Stomach smooth muscle (tissue), 2 donors: ENCODE data around the gene ATP7B.
"Not testable (repeated sequence)": the region's sequence is repeated elsewhere in the genome, so short reads cannot be mapped to it uniquely, and the experiment has no call there.

Experiments
- H3K27ac ChIP-seq: one replicate; pipeline ENCODE4 v1.7.0; 2013; ENCODE audit warnings: mild to moderate bottlenecking, low read length, inconsistent platforms
- H3K27me3 ChIP-seq, 2 donors: one replicate each; pipeline ENCODE4 v1.7.0; 2013; ENCODE audit warnings: low read length in 2 of 2; ENCODE audit not compliant: insufficient read depth in 2 of 2, control insufficient read depth in 1 of 2
- H3K36me3 ChIP-seq, 2 donors: one replicate each; pipeline ENCODE4 v1.7.0; 2013; ENCODE audit warnings: low read length in 2 of 2; ENCODE audit not compliant: control insufficient read depth in 2 of 2, insufficient read depth in 2 of 2
- H3K4me1 ChIP-seq: one replicate; pipeline ENCODE4 v1.7.0; 2013; ENCODE audit warnings: low read length; ENCODE audit not compliant: control insufficient read depth, insufficient read depth
- H3K4me3 ChIP-seq, 2 donors: one replicate each; pipeline ENCODE4 v1.7.0; 2013; ENCODE audit warnings: low read length in 2 of 2
- H3K9ac ChIP-seq, 2 donors: one replicate each; pipeline ENCODE4 v1.7.0; 2013; ENCODE audit warnings: low read length in 2 of 2, mild to moderate bottlenecking in 1 of 2
- H3K9me3 ChIP-seq, 2 donors: one replicate each; pipeline ENCODE4 v1.7.0; 2013; ENCODE audit warnings: low read length in 2 of 2; ENCODE audit not compliant: control insufficient read depth in 2 of 2
- donor health status: healthy.
- donor health status: Pancreatic carcinoma.

ATP7B gene

GRCh38 chr13:52010890-52011631 is at the start of gene ATP7B:
TSS of gene ATP7B (minus strand) at chr13:52011450. CDS start at chr13:52011337, 113 bp downstream.
- Histone ChIP-seq H3K4me3 (peak within 1 kb of the TSS; percentile 94 to 99), H3K9ac (peak within 1 kb of the TSS; percentile 85 to 86), H3K27me3 (no peaks in the 10 kb centered on the region), H3K4me1 (peaks cover 9% of the 10 kb centered on the region), H3K36me3 (no peaks in the 10 kb centered on the region), H3K27ac (peak within 1 kb of the TSS; percentile 25), H3K9me3 (no peaks in the 10 kb centered on the region)

DNA sequence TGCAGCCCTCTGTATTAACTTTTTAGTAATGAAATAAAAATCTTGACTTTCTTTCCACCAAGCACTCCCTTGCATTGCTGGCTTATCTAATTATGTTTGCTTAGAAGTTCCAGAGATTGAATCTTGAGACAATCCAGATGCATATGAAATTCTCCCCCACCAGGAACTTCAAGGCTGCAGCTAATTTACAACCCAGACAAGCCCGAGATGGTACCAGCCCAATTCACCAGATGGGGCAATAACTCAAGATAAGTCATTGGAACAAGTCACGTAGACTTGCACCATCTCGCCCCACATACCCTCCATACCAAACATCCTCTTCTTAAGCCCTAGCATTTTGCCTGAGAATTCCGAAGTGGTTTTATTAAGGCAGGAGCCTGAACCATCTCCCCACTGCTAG is 42.2 kb upstream of the ATP7B start:
- Histone ChIP-seq H3K27me3 (no peaks in the 10 kb centered on the region), H3K27ac (no peak overlapping the region), H3K4me3 (no peak overlapping the region), H3K9me3 (no peaks in the 10 kb centered on the region), H3K9ac (no peak overlapping the region), H3K36me3 (no peaks in the 10 kb centered on the region), H3K4me1 (no peaks in the 10 kb centered on the region)

- H3K9me3 ChIP-seq = no peaks in the 10 kb centered on the region
Measured at GRCh38 chr13:52051400-52051799, 40.1 kb upstream of the ATP7B start.

GRCh38 chr13:52048516-52048915 is 37.3 kb upstream of the ATP7B start:
- no peaks in the 10 kb centered on the region for H3K36me3 ChIP-seq
- H3K4me3 ChIP-seq = no peak overlapping the region
- H3K9ac ChIP-seq = no peak overlapping the region
- H3K4me1 ChIP-seq = no peaks in the 10 kb centered on the region
- H3K9me3 ChIP-seq = no peaks in the 10 kb centered on the region
- H3K27ac ChIP-seq = no peak overlapping the region
- H3K27me3 ChIP-seq = no peaks in the 10 kb centered on the region

More at GRCh38 chr13:52051400-52051799, 40.1 kb upstream of the ATP7B start:
- H3K4me3 ChIP-seq = no peak overlapping the region
- no peak overlapping the region for H3K27ac ChIP-seq
- H3K27me3 ChIP-seq = no peaks in the 10 kb centered on the region
- no peaks in the 10 kb centered on the region for H3K4me1 ChIP-seq
- no peaks in the 10 kb centered on the region for H3K36me3 ChIP-seq
- no peak overlapping the region for H3K9ac ChIP-seq

DNA sequence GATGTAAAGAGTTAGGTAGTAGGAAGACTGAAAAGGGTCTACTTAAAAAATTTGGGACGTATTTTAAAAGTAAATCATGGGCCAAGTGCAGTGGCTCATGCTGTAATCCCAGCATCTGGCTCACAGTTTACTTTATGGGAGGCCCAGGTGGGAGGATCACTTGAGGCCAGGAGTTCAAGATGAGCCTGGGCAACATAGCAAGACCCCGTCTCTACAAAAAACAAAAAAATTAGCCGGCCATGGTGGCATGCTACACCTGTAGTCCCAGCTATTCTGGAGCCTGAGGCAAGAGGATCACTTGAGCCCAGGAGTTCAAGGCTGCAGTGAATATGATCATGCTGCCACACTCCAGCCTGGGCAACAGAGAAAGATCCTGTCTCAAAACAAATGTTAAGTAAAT is 36.2 kb upstream of the ATP7B start:
- Histone ChIP-seq H3K36me3 (no peaks in the 10 kb centered on the region), H3K27me3 (no peaks in the 10 kb centered on the region), H3K27ac (no peak overlapping the region), H3K4me1 (no peaks in the 10 kb centered on the region), H3K9ac (no peak overlapping the region), H3K9me3 (no peaks in the 10 kb centered on the region), H3K4me3 (no peak overlapping the region)

DNA sequence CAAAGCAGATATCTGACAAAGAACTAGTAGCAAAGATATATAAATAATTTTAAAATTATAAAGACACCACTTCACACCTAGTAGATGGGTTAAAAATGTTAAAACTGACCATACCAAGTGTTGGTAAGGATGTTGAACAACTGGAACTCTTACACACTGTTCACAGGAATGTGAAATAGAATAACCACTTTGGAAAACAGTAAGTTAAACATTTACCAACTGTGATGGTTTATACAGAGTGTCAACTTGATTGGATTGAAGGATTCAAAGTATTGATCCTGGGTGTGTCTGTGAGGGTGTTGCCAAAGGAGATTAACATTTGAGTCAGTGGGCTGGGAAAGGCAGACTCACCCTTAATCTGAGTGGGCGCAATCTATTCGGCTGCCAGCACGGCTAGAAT is 32.4 kb upstream of the ATP7B start:
- no peaks in the 10 kb centered on the region for H3K27me3 ChIP-seq
- H3K9ac ChIP-seq = no peak overlapping the region
- no peaks in the 10 kb centered on the region for H3K9me3 ChIP-seq
- H3K4me1 ChIP-seq = no peaks in the 10 kb centered on the region
- no peak overlapping the region for H3K27ac ChIP-seq
- H3K36me3 ChIP-seq = no peaks in the 10 kb centered on the region
- H3K4me3 ChIP-seq = no peak overlapping the region

DNA sequence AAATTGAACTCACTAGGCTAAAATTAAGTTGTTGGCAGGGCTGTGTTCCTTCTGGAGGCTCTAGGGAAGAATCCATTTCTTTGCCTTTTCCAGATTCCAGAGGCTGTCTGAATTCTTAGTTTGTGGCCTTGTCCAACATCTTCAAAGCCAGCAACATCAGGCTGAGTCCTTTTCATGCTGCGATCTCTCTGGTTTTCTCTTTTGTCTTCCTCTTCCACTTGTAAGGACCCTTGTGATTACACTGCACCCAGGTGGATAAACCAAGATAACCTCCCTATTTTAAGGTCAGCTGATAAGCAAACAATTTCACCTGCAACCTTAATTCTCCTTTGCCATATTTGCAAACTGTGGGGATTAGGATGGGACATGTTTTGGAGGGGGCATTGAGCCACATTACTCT is 24.8 kb upstream of the ATP7B start:
- Histone ChIP-seq H3K9ac (no peak overlapping the region), H3K9me3 (no peaks in the 10 kb centered on the region), H3K4me1 (no peaks in the 10 kb centered on the region), H3K36me3 (no peaks in the 10 kb centered on the region), H3K27me3 (no peaks in the 10 kb centered on the region), H3K27ac (no peak overlapping the region), H3K4me3 (no peak overlapping the region)

DNA sequence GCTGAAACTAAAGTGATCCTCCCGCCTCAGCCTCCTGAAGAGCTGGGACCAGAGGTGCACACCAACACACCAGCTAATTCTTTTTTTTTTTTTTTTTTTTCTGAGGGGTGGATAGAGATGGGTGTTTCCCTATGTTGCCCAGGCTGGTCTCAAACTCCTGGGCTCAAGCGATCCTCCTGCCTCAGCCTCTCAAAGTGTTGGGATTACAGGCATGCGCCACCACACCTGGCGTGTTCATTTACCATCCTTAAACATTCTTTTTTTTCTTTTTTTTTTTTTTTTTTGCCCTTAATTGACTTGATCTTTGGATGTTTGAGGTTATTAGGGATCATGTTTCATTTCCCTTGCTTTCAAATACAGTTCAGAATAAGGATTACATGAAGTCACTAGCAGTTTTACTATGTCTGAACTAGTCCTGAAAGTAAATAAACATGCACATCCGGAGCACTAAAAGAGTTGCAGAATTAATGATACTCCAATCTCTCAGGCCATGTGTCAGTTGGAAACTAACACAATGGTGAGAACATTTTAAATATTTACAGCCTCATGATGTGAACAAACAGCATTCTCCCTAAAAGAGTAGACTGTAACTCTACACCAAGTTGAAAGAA is 23.5 kb upstream of the ATP7B start:
- no peaks in the 10 kb centered on the region for H3K27me3 ChIP-seq
- H3K9me3 ChIP-seq = no peaks in the 10 kb centered on the region

GRCh38 chr13:52033039-52033438 is 21.8 kb upstream of the ATP7B start:
- Histone ChIP-seq H3K9ac (no peak overlapping the region), H3K4me1 (no peaks in the 10 kb centered on the region), H3K36me3 (peaks cover 2 to 3% of the 10 kb centered on the region in 2 donors), H3K27ac (no peak overlapping the region), H3K9me3 (no peaks in the 10 kb centered on the region), H3K27me3 (no peaks in the 10 kb centered on the region), H3K4me3 (no peak overlapping the region)

More for the DNA sequence above, 23.5 kb upstream of the ATP7B start:
- no peak overlapping the region for H3K4me3 ChIP-seq
- H3K9ac ChIP-seq = no peak overlapping the region
- no peaks in the 10 kb centered on the region for H3K36me3 ChIP-seq
- H3K4me1 ChIP-seq = no peaks in the 10 kb centered on the region
- no peak overlapping the region for H3K27ac ChIP-seq

DNA sequence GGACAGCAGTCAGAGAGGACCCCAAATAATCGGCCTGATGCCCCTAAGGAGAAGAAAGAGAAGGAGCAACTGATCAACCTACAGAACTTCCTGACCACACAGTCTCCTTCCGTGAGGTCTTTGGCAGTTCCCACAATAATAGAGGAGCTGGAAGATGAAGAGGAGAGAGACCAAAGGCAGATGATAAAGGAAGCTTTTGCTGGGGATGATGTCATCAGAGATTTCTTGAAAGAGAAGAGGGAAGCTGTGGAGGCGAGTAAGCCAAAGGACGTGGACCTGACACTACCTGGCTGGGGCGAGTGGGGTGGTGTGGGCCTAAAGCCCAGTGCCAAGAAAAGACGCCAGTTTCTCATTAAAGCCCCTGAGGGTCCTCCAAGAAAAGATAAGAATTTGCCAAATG is 19.2 kb upstream of the ATP7B start:
- not testable (repeated sequence) for H3K4me3 ChIP-seq, H3K27ac ChIP-seq, H3K4me1 ChIP-seq, H3K27me3 ChIP-seq, H3K36me3 ChIP-seq, H3K9me3 ChIP-seq, H3K9ac ChIP-seq

DNA sequence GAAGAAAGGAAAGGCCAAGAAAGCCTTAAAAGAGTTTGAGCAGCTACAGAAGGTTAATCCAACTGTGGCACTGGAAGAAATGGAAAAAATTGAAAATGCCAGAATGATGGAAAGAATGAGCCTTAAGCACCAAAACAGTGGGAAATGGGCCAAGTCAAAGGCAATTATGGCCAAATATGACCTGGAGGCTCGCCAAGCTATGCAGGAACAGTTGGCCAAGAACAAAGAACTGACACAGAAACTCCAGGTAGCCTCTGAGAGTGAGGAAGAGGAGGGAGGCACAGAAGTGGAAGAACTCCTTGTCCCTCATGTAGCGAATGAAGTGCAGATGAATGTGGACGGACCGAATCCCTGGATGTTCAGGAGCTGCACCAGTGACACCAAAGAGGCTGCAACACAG is 18.3 kb upstream of the ATP7B start:
- Histone ChIP-seq H3K9me3 (no peaks in the 10 kb centered on the region), H3K4me3 (no peak overlapping the region), H3K27me3 (no peaks in the 10 kb centered on the region), H3K27ac (no peak overlapping the region), H3K36me3 (peaks cover 11 to 12% of the 10 kb centered on the region in 2 donors), H3K9ac (no peak overlapping the region), H3K4me1 (no peaks in the 10 kb centered on the region)
